Natural killer cell (primary cell): ENCODE data around the gene TNS3. TPM values are rescaled to one million over a fixed set of nuclear protein-coding genes. Genes with fewer than 3 reads are reported as not detected.

Experiments used
- ATAC-seq, 3 donors: fragments of 150-1000 bp in 2 of 3; fragments of 200-7000 bp in 1 of 3; cut with Tn5 transposase; 1 replicate in 1 of 3; 2 replicates in 2 of 3; pipeline ENCODE4 v1.10.0; 2021; ENCODE audit warnings: mild to moderate bottlenecking in 2 of 3, moderate library complexity in 2 of 3
- DNase-seq, 2 donors: peaks; one replicate each; pipeline versions ENCODE4 v3.0.0 to v3.0.0-alpha.2; 2013 to 2021; ENCODE audit warnings: mixed read lengths in 1 of 2
- H3K27ac ChIP-seq: one replicate; pipeline ENCODE4 v1.5.1; 2013; ENCODE audit warnings: mild to moderate bottlenecking, low read length
- H3K27me3 ChIP-seq: one replicate; pipeline ENCODE4 v1.6.1; 2013; ENCODE audit warnings: low read length; ENCODE audit not compliant: control insufficient read depth, insufficient read depth
- H3K36me3 ChIP-seq: one replicate; pipeline ENCODE4 v1.6.1; 2013; ENCODE audit warnings: low read length; ENCODE audit not compliant: control insufficient read depth, insufficient read depth
- H3K4me1 ChIP-seq: one replicate; pipeline ENCODE4 v1.6.1; 2013; ENCODE audit warnings: low read length; ENCODE audit not compliant: control insufficient read depth, insufficient read depth
- H3K4me3 ChIP-seq: one replicate; pipeline ENCODE4 v1.5.1; 2013; ENCODE audit warnings: low read length
- H3K9me3 ChIP-seq: one replicate; pipeline ENCODE4 v1.6.1; 2013; ENCODE audit warnings: low read length; ENCODE audit not compliant: control insufficient read depth, insufficient read depth
- H3K27ac Mint-ChIP-seq, 2 donors: one replicate each; pipeline ENCODE4 v1.8.0; 2022; ENCODE audit warnings: mild to moderate bottlenecking in 2 of 2, mixed read lengths in 2 of 2, moderate library complexity in 1 of 2
- H3K27me3 Mint-ChIP-seq, 2 donors: one replicate each; pipeline ENCODE4 v1.8.0; 2022; ENCODE audit warnings: low read depth in 2 of 2, mixed read lengths in 2 of 2
- H3K36me3 Mint-ChIP-seq: one replicate; pipeline ENCODE4 v1.8.0; 2022; ENCODE audit warnings: mixed read lengths
- H3K4me1 Mint-ChIP-seq, 2 donors: one replicate each; pipeline ENCODE4 v1.8.0; 2022; ENCODE audit warnings: mixed read lengths in 2 of 2
- H3K4me3 Mint-ChIP-seq: one replicate; pipeline ENCODE4 v1.8.0; 2022; ENCODE audit warnings: mild to moderate bottlenecking, moderate library complexity, mixed read lengths
- H3K9me3 Mint-ChIP-seq, 2 donors: one replicate each; pipeline ENCODE4 v1.8.0; 2022; ENCODE audit warnings: mixed read lengths in 2 of 2
- CTCF ChIP-seq: fragments of 200-600 bp; IDR thresholded peaks from one replicate; pipeline ENCODE4 v1.8.0; 2022; ENCODE audit warnings: antibody characterized with exemption
- WGBS: methylation state at CpG from one replicate; pipeline ENCODE4 v1.1.7; 2013; ENCODE audit warnings: missing lambda C conversion rate; ENCODE audit not compliant: insufficient coverage; 5-methylcytosine and 5-hydroxymethylcytosine counted together
- intact Hi-C: fragments of 100-400 bp; cut with micrococcal nuclease; formaldehyde crosslinking; loops from one replicate; pipeline ENCODE4 v1.14.2; 2022
- total RNA-seq, 4 donors: library from RNA; stranded (reverse); fragments of 120-200 nt in 1 of 4; gene quantifications; one replicate each; pipeline versions ENCODE4 v1.2.3 to v1.2.4, GENCODE V29; 2013 to 2022

The TNS3 gene
- total RNA-seq, 3 donors from 2014 or later (not counting 1 experiment from before 2014, with no cell fraction given) = 1.6 to 3.5 (median 2.9) TPM

GRCh38 chr7:47625861-47626715 is 44.2 kb upstream of the TNS3 start:
- peaks cover 9% of the 10 kb centered on the region for H3K4me1 ChIP-seq

GRCh38 chr7:47624689-47625088 is 42.8 kb upstream of the TNS3 start:
- Mint-ChIP-seq H3K27me3 (no peaks in the 10 kb centered on the region), H3K9me3 (no peaks in the 10 kb centered on the region), H3K27ac (no peak overlapping the region), H3K4me1 (peaks cover 6 to 29% of the 10 kb centered on the region in 2 donors), H3K36me3 (no peaks in the 10 kb centered on the region), H3K4me3 (no peak overlapping the region)
- intact Hi-C loops = no loop called here
- no peaks in the 10 kb centered on the region for H3K9me3 ChIP-seq
- no peak overlapping the region for H3K27ac ChIP-seq
- H3K4me1 ChIP-seq = peaks cover 14% of the 10 kb centered on the region
- H3K27me3 ChIP-seq = no peaks in the 10 kb centered on the region
- ATAC-seq (no peak), DNase-seq (no peak)
- no peaks in the 10 kb centered on the region for H3K36me3 ChIP-seq
- no peak overlapping the region for H3K4me3 ChIP-seq
- TF ChIP-seq CTCF = no peak

More at GRCh38 chr7:47625861-47626715, 44.2 kb upstream of the TNS3 start:
- Histone ChIP-seq H3K27ac (no peak overlapping the region), H3K36me3 (no peaks in the 10 kb centered on the region), H3K9me3 (no peaks in the 10 kb centered on the region), H3K4me3 (no peak overlapping the region), H3K27me3 (no peaks in the 10 kb centered on the region)
- Mint-ChIP-seq H3K4me3 (no peak overlapping the region), H3K9me3 (no peaks in the 10 kb centered on the region), H3K27me3 (no peaks in the 10 kb centered on the region), H3K36me3 (no peaks in the 10 kb centered on the region), H3K4me1 (peaks cover 4 to 21% of the 10 kb centered on the region in 2 donors), H3K27ac (no peak overlapping the region)
- no peak for ATAC-seq
- no peak for DNase-seq
- TF ChIP-seq CTCF = no peak
- intact Hi-C loops = no loop called here
- 84% methylated on average over 7 of the region's 10 CpGs for WGBS

- H3K27me3 Mint-ChIP-seq = no peaks in the 10 kb centered on the region
- no peak overlapping the region for H3K4me3 Mint-ChIP-seq
- peaks cover 6 to 29% of the 10 kb centered on the region in 2 donors for H3K4me1 Mint-ChIP-seq
- H3K9me3 Mint-ChIP-seq = no peaks in the 10 kb centered on the region
- H3K27ac Mint-ChIP-seq = no peak overlapping the region
- no peaks in the 10 kb centered on the region for H3K9me3 ChIP-seq
- peaks cover 14% of the 10 kb centered on the region for H3K4me1 ChIP-seq
- no peaks in the 10 kb centered on the region for H3K27me3 ChIP-seq
- intact Hi-C loops = no loop called here
- no peak for TF ChIP-seq CTCF
- H3K4me3 ChIP-seq = no peak overlapping the region
- no peak for ATAC-seq
- H3K27ac ChIP-seq = no peak overlapping the region
- no peaks in the 10 kb centered on the region for H3K36me3 Mint-ChIP-seq
- no peaks in the 10 kb centered on the region for H3K36me3 ChIP-seq
- WGBS = 87% methylated on average over 11 of the region's 11 CpGs
- DNase-seq = no peak
Measured at GRCh38 chr7:47622946-47623640, 41.2 kb upstream of the TNS3 start.
